GM19023 (cell line): Measurements from ENCODE around the gene RHBDL2.
"Not testable (repeated sequence)": the region's sequence is repeated elsewhere in the genome, so short reads cannot be mapped to it uniquely, and the experiment has no call there.

Source experiments
- ATAC-seq: cut with Tn5 transposase; IDR thresholded peaks from one replicate; pipeline ENCODE4 v1.9.1; 2021; ENCODE audit warnings: mild to moderate bottlenecking, moderate library complexity; ENCODE audit not compliant: unreplicated experiment

RHBDL2 gene

GRCh38 chr1:38941527-38942019, at the start of gene RHBDL2:
RHBDL2 (minus strand) TSS chr1:38941830; CDS start chr1:38919212, 22,618 bp downstream.
- ATAC-seq = no peak

GRCh38 chr1:38990738-38991637, 49.4 kb upstream of the RHBDL2 start, which contains the start of gene AKIRIN1:
AKIRIN1 (plus strand) TSS chr1:38991276; CDS start chr1:38991381, 105 bp downstream.
- ATAC-seq = peak; percentile 98

- no peak for ATAC-seq
Measured at GRCh38 chr1:38990386-38990737, 48.7 kb upstream of the RHBDL2 start.

- ATAC-seq = no peak
Measured at GRCh38 chr1:38989979-38990378, 48.3 kb upstream of the RHBDL2 start.

- ATAC-seq = not testable (repeated sequence)
Measured at GRCh38 chr1:38979380-38979779, 37.8 kb upstream of the RHBDL2 start.

GRCh38 chr1:38978245-38978542, 36.6 kb upstream of the RHBDL2 start:
- ATAC-seq = not testable (repeated sequence)

GRCh38 chr1:38977399-38978244, 36.0 kb upstream of the RHBDL2 start:
- not testable (repeated sequence) for ATAC-seq

- ATAC-seq = no peak
Measured at GRCh38 chr1:38973659-38974437, 32.2 kb upstream of the RHBDL2 start.

GRCh38 chr1:38973145-38973544, 31.5 kb upstream of the RHBDL2 start:
- ATAC-seq = not testable (repeated sequence)

- no peak for ATAC-seq
Measured at GRCh38 chr1:38964140-38964548, 22.5 kb upstream of the RHBDL2 start.

- ATAC-seq = no peak
Measured at GRCh38 chr1:38962560-38962959, 20.9 kb upstream of the RHBDL2 start.

GRCh38 chr1:38962113-38962512, 20.5 kb upstream of the RHBDL2 start:
- ATAC-seq = no peak

GRCh38 chr1:38958967-38959366, 17.3 kb upstream of the RHBDL2 start:
- no peak for ATAC-seq

- ATAC-seq = no peak
Measured at GRCh38 chr1:38953433-38953860, 11.8 kb upstream of the RHBDL2 start.

GRCh38 chr1:38950553-38950952, 8.9 kb upstream of the RHBDL2 start:
- no peak for ATAC-seq

- no peak for ATAC-seq
Measured at GRCh38 chr1:38944547-38944946, 2.9 kb upstream of the RHBDL2 start.

- ATAC-seq = no peak
Measured at GRCh38 chr1:38942664-38943428, 1.2 kb upstream of the RHBDL2 start.

- ATAC-seq = no peak
Measured at GRCh38 chr1:38941093-38941492, 537 bp downstream of the RHBDL2 start.

- ATAC-seq = no peak
Measured at GRCh38 chr1:38940339-38941047, 1.1 kb downstream of the RHBDL2 start.
